ENCODE results near the gene SAPCD1. TPM values are rescaled to one million over a fixed set of nuclear protein-coding genes. Genes with fewer than 3 reads are reported as not detected.

SAPCD1 gene
- total RNA-seq, 2 donors from 2014 or later: 1.9 to 15.7 TPM

GRCh38 chr6:31722173-31722572, 40.3 kb upstream of the SAPCD1 start:
- no peak for DNase-seq (ENCODE audit: low spot score)
- peaks cover 7% of the 10 kb centered on the region for H3K4me1 ChIP-seq (replicated peaks)
- TF ChIP-seq POLR2A (IDR thresholded peaks at IDR 0.05) (no peak), POLR2AphosphoS5 (IDR thresholded peaks at IDR 0.05) (no peak)
- no peaks in the 10 kb centered on the region for H3K9me3 ChIP-seq
- H3K4me3 ChIP-seq: no peak overlapping the region
- 93% methylated on average over 3 of the region's 3 CpGs for WGBS
- no peaks in the 10 kb centered on the region for H3K36me3 ChIP-seq
- H3K27me3 ChIP-seq (replicated peaks; ENCODE audit: insufficient read depth): no peaks in the 10 kb centered on the region
- no peak overlapping the region for H3K27ac ChIP-seq
- intact Hi-C loops (cut with DNase I): no loop called here

- TF ChIP-seq CTCF (IDR thresholded peaks at IDR 0.05) (no peak), POLR2AphosphoS5 (IDR thresholded peaks at IDR 0.05) (no peak), POLR2A (IDR thresholded peaks at IDR 0.05) (no peak)
- no peak for DNase-seq (ENCODE audit: low spot score)
- Histone ChIP-seq H3K4me1 (replicated peaks) (peaks cover 4% of the 10 kb centered on the region), H3K27ac (no peak within 1 kb of the TSS), H3K27me3 (replicated peaks; ENCODE audit: insufficient read depth) (no peaks in the 10 kb centered on the region), H3K36me3 (no peaks in the 10 kb centered on the region), H3K4me3 (no peak within 1 kb of the TSS), H3K9me3 (no peaks in the 10 kb centered on the region)
- intact Hi-C loops (cut with DNase I): no loop called here
- WGBS: 83% methylated on average over 46 of the region's 46 CpGs
Measured at GRCh38 chr6:31723245-31723979, 39.0 kb upstream of the SAPCD1 start, which contains the start of gene MPIG6B. Gene MPIG6B (plus strand): TSS chr6:31723373. CDS start chr6:31723384, 11 bp downstream.

GRCh38 chr6:31723980-31724691, 38.3 kb upstream of the SAPCD1 start:
- Histone ChIP-seq H3K4me1 (replicated peaks) (peaks cover 4% of the 10 kb centered on the region), H3K27me3 (replicated peaks; ENCODE audit: insufficient read depth) (no peaks in the 10 kb centered on the region), H3K36me3 (no peaks in the 10 kb centered on the region), H3K9me3 (no peaks in the 10 kb centered on the region), H3K4me3 (no peak overlapping the region), H3K27ac (no peak overlapping the region)
- WGBS: 87% methylated on average over 25 of the region's 25 CpGs
- no peak for TF ChIP-seq CTCF (IDR thresholded peaks at IDR 0.05)
- no peak for DNase-seq (ENCODE audit: low spot score)
- intact Hi-C loops (cut with DNase I): no loop called here

- Histone ChIP-seq H3K9me3 (no peaks in the 10 kb centered on the region), H3K27me3 (replicated peaks; ENCODE audit: insufficient read depth) (no peaks in the 10 kb centered on the region), H3K4me1 (replicated peaks) (peaks cover 4% of the 10 kb centered on the region), H3K36me3 (no peaks in the 10 kb centered on the region), H3K27ac (no peak overlapping the region), H3K4me3 (no peak overlapping the region)
- intact Hi-C loops (cut with DNase I): loop anchor here (5.0 kb wide), 2 partner anchors 43 to 172 kb away; partner anchors contain the start of genes EHMT2 and LY6G5C
- TF ChIP-seq POLR2A (IDR thresholded peaks at IDR 0.05): no peak
- no peak for TF ChIP-seq POLR2AphosphoS5 (IDR thresholded peaks at IDR 0.05)
- no peak for TF ChIP-seq CTCF (IDR thresholded peaks at IDR 0.05)
- DNase-seq (ENCODE audit: low spot score): no peak
- 88% methylated on average over 12 of the region's 12 CpGs for WGBS
Measured at GRCh38 chr6:31725502-31726350, 36.7 kb upstream of the SAPCD1 start.
